ENCODE results near the gene DRC7. TPM values are rescaled to one million over a fixed set of nuclear protein-coding genes. Genes with fewer than 3 reads are reported as not detected.
"Not testable (repeated sequence)": the region's sequence is repeated elsewhere in the genome, so short reads cannot be mapped to it uniquely, and the experiment has no call there.

Gene DRC7
- polyA plus RNA-seq, 3 donors from 2014 or later: not detected

GRCh38 chr16:57711346-57711745 is 16.7 kb downstream of the DRC7 start:
- H3K4me1 Mint-ChIP-seq: no peaks in the 10 kb centered on the region
- H3K36me3 Mint-ChIP-seq: no peaks in the 10 kb centered on the region
- H3K27me3 Mint-ChIP-seq (ENCODE audit: low read depth in 3 of 3): peaks cover 0 to 5% (median 0%) of the 10 kb centered on the region in 3 donors
- no peak overlapping the region for H3K4me3 Mint-ChIP-seq
- H3K27ac Mint-ChIP-seq: no peak overlapping the region
- no peaks in the 10 kb centered on the region for H3K9me3 Mint-ChIP-seq
- no peak for DNase-seq

- Mint-ChIP-seq H3K27me3 (ENCODE audit: low read depth in 3 of 3) (peaks cover 0 to 5% (median 0%) of the 10 kb centered on the region in 3 donors), H3K9me3 (no peaks in the 10 kb centered on the region), H3K4me3 (no peak overlapping the region), H3K36me3 (no peaks in the 10 kb centered on the region), H3K27ac (no peak overlapping the region), H3K4me1 (no peaks in the 10 kb centered on the region)
- DNase-seq: no peak
Measured at GRCh38 chr16:57711993-57712392, 17.4 kb downstream of the DRC7 start.

GRCh38 chr16:57712569-57712968 is 18.0 kb downstream of the DRC7 start:
- H3K4me3 Mint-ChIP-seq; H3K27ac Mint-ChIP-seq; H3K27me3 Mint-ChIP-seq (ENCODE audit: low read depth in 3 of 3); H3K4me1 Mint-ChIP-seq; H3K36me3 Mint-ChIP-seq; H3K9me3 Mint-ChIP-seq; DNase-seq: not testable (repeated sequence)

GRCh38 chr16:57713596-57713995 is 19.0 kb downstream of the DRC7 start:
- DNase-seq: no peak
- Mint-ChIP-seq H3K27ac (no peak overlapping the region), H3K36me3 (no peaks in the 10 kb centered on the region), H3K4me1 (no peaks in the 10 kb centered on the region), H3K9me3 (no peaks in the 10 kb centered on the region), H3K27me3 (ENCODE audit: low read depth in 3 of 3) (peaks cover 0 to 2% (median 0%) of the 10 kb centered on the region in 3 donors), H3K4me3 (no peak overlapping the region)

- Mint-ChIP-seq H3K27me3 (ENCODE audit: low read depth in 3 of 3) (peaks cover 0 to 2% (median 0%) of the 10 kb centered on the region in 3 donors), H3K27ac (no peak overlapping the region), H3K9me3 (no peaks in the 10 kb centered on the region), H3K4me3 (no peak overlapping the region), H3K4me1 (no peaks in the 10 kb centered on the region), H3K36me3 (no peaks in the 10 kb centered on the region)
- no peak for DNase-seq
Measured at GRCh38 chr16:57714047-57714446, 19.4 kb downstream of the DRC7 start.

- H3K4me1 Mint-ChIP-seq: peaks cover 3 to 10% of the 10 kb centered on the region in 2 donors
- H3K27ac Mint-ChIP-seq: peak overlapping the region in 4 of 6 donors; percentile 12 to 85 (median 44)
- H3K27me3 Mint-ChIP-seq (ENCODE audit: low read depth in 3 of 3): peaks cover 0 to 2% (median 0%) of the 10 kb centered on the region in 3 donors
- no peaks in the 10 kb centered on the region for H3K9me3 Mint-ChIP-seq
- no peaks in the 10 kb centered on the region for H3K36me3 Mint-ChIP-seq
- peak; percentile 57 to 65 (median 61) for DNase-seq
- H3K4me3 Mint-ChIP-seq: no peak overlapping the region
Measured at GRCh38 chr16:57720142-57720575, 25.6 kb downstream of the DRC7 start.

- DNase-seq: no peak
- Mint-ChIP-seq H3K27me3 (ENCODE audit: low read depth in 3 of 3) (peaks cover 0 to 2% (median 0%) of the 10 kb centered on the region in 3 donors), H3K4me3 (no peak overlapping the region), H3K27ac (peak overlapping the region in 1 of 6 donors; percentile 34), H3K9me3 (no peaks in the 10 kb centered on the region), H3K36me3 (no peaks in the 10 kb centered on the region), H3K4me1 (peaks cover 3 to 15% of the 10 kb centered on the region in 2 donors)
Measured at GRCh38 chr16:57721356-57722209, 27.0 kb downstream of the DRC7 start.

GRCh38 chr16:57722210-57722499 is 27.5 kb downstream of the DRC7 start:
- no peaks in the 10 kb centered on the region for H3K36me3 Mint-ChIP-seq
- no peak for DNase-seq
- no peak overlapping the region for H3K4me3 Mint-ChIP-seq
- peaks cover 3 to 15% of the 10 kb centered on the region in 2 donors for H3K4me1 Mint-ChIP-seq
- peaks cover 0 to 2% (median 0%) of the 10 kb centered on the region in 3 donors for H3K27me3 Mint-ChIP-seq (ENCODE audit: low read depth in 3 of 3)
- peak overlapping the region in 2 of 6 donors; percentile 24 to 34 for H3K27ac Mint-ChIP-seq
- no peaks in the 10 kb centered on the region for H3K9me3 Mint-ChIP-seq

- H3K4me1 Mint-ChIP-seq: peaks cover 3 to 15% of the 10 kb centered on the region in 2 donors
- H3K36me3 Mint-ChIP-seq: no peaks in the 10 kb centered on the region
- no peak overlapping the region for H3K27ac Mint-ChIP-seq
- H3K4me3 Mint-ChIP-seq: no peak overlapping the region
- DNase-seq: no peak
- H3K9me3 Mint-ChIP-seq: no peaks in the 10 kb centered on the region
- H3K27me3 Mint-ChIP-seq (ENCODE audit: low read depth in 3 of 3): peaks cover 0 to 2% (median 0%) of the 10 kb centered on the region in 3 donors
Measured at GRCh38 chr16:57722651-57723050, 28.0 kb downstream of the DRC7 start.

- H3K9me3 Mint-ChIP-seq: no peaks in the 10 kb centered on the region
- H3K4me1 Mint-ChIP-seq: peaks cover 3 to 15% of the 10 kb centered on the region in 2 donors
- H3K27ac Mint-ChIP-seq: no peak overlapping the region
- DNase-seq: no peak
- no peak overlapping the region for H3K4me3 Mint-ChIP-seq
- peaks cover 0 to 2% (median 0%) of the 10 kb centered on the region in 3 donors for H3K27me3 Mint-ChIP-seq (ENCODE audit: low read depth in 3 of 3)
- no peaks in the 10 kb centered on the region for H3K36me3 Mint-ChIP-seq
Measured at GRCh38 chr16:57723170-57723569, 28.6 kb downstream of the DRC7 start.

- Mint-ChIP-seq H3K27ac (no peak overlapping the region), H3K4me3 (no peak overlapping the region), H3K4me1 (peaks cover 3 to 15% of the 10 kb centered on the region in 2 donors), H3K36me3 (no peaks in the 10 kb centered on the region), H3K27me3 (ENCODE audit: low read depth in 3 of 3) (peaks cover 0 to 2% (median 0%) of the 10 kb centered on the region in 3 donors), H3K9me3 (no peaks in the 10 kb centered on the region)
- DNase-seq: no peak
Measured at GRCh38 chr16:57724531-57724930, 29.9 kb downstream of the DRC7 start.

- Mint-ChIP-seq H3K27ac (no peak overlapping the region), H3K27me3 (ENCODE audit: low read depth in 3 of 3) (peaks cover 0 to 2% (median 0%) of the 10 kb centered on the region in 3 donors)
Measured at GRCh38 chr16:57725151-57725550, 30.5 kb downstream of the DRC7 start.

GRCh38 chr16:57725554-57725953 is 30.9 kb downstream of the DRC7 start:
- Mint-ChIP-seq H3K36me3 (no peaks in the 10 kb centered on the region), H3K4me1 (peaks cover 0 to 9% of the 10 kb centered on the region in 2 donors), H3K27me3 (ENCODE audit: low read depth in 3 of 3) (peaks cover 0 to 2% (median 0%) of the 10 kb centered on the region in 3 donors), H3K4me3 (no peak overlapping the region), H3K27ac (no peak overlapping the region), H3K9me3 (no peaks in the 10 kb centered on the region)
- no peak for DNase-seq

More at GRCh38 chr16:57725151-57725550, 30.5 kb downstream of the DRC7 start:
- DNase-seq: peak in 1 of 3 donors; percentile 12
- H3K36me3 Mint-ChIP-seq: no peaks in the 10 kb centered on the region
- H3K9me3 Mint-ChIP-seq: no peaks in the 10 kb centered on the region
- H3K4me3 Mint-ChIP-seq: no peak overlapping the region
- H3K4me1 Mint-ChIP-seq: peaks cover 3 to 13% of the 10 kb centered on the region in 2 donors

GRCh38 chr16:57725976-57726375 is 31.4 kb downstream of the DRC7 start:
- Mint-ChIP-seq H3K27me3 (ENCODE audit: low read depth in 3 of 3) (peaks cover 0 to 2% (median 0%) of the 10 kb centered on the region in 3 donors), H3K36me3 (no peaks in the 10 kb centered on the region), H3K27ac (no peak overlapping the region), H3K4me3 (no peak overlapping the region), H3K9me3 (no peaks in the 10 kb centered on the region), H3K4me1 (peaks cover 0 to 9% of the 10 kb centered on the region in 2 donors)
- no peak for DNase-seq
